Ramos (cell line): ENCODE results near the gene PRPF31.

Experiments
- in situ Hi-C: fragments of 300-500 bp; cut with MboI; formaldehyde crosslinking; loops from one replicate; pipeline ENCODE4 v1.14.3; 2022; ENCODE audit warnings: low sequenced_read_pairs; ENCODE audit not compliant: unreplicated experiment

The PRPF31 gene

DNA sequence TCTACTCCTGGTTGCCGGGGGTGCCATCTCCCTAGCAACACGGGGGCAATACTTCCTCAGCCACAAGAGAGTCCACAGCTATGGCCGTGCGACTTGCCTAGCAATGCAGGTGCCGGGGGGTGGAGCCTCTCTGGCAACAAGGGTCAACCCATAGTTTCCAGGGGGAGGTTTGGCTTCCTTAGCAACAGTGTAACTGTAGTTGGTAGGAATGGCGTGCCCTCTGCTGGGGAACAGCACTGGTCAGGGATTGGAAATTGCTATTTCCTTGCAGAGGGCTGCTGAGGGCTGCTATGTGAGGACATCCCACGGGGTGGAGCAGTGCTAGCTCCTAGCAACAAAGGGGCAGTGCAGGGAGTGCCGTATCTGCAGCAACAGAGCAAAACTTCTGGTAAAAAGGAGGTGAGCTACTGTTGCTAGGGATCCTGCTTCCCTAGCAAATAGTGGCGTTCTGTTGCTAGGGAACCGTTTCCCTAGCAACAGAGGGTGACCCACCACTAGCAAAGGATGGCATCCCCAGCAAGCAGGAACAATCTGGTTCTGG lies 64.4 kb downstream of the PRPF31 start:
- in situ Hi-C loops = loop anchor here (25.0 kb wide), 1 partner anchor 1482 kb away; the partner anchor contains the start of gene U2AF2

DNA sequence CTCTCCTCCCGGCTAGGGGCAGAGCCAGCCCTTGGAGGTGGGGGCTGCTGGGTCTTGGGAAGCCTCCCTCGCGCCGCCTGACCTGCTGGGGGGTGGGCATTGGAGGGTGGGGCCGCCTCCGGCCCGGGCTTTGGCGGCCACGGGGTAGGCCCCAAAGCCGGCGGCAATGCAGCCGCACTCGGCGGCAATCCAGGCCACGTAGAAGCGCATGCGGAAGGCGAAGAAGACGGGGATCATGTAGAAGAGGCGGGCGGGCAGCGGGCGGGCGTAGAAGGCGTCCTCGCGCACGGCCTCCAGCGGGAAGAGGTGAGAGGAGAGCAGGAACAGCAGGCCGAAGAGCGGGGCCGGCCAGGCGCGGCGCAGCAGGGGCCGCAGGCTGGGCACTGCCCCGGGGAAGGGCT lies 65.1 kb downstream of the PRPF31 start:
- in situ Hi-C loops = loop anchor here (25.0 kb wide), 1 partner anchor 1482 kb away; the partner anchor contains the start of gene U2AF2
